Ovary (tissue), 9 donors: ENCODE results near the gene CHL1. TPM values are rescaled to one million over a fixed set of nuclear protein-coding genes. Genes with fewer than 3 reads are reported as not detected.

ENCODE experiments used
- DNase-seq, 5 donors: peaks; one replicate each; pipeline ENCODE4 v3.0.0-alpha.2; 2019 to 2020
- H3K27ac ChIP-seq, 2 donors: fragments of 200-600 bp; one replicate each; pipeline versions ENCODE4 v1.5.1 to v1.8.0; 2019 to 2022
- H3K27me3 ChIP-seq: fragments of 200-600 bp; one replicate; pipeline ENCODE4 v1.8.0; 2022
- H3K36me3 ChIP-seq: fragments of 200-600 bp; sonication (generic); one replicate; pipeline ENCODE4 v1.5.1; 2019
- H3K4me1 ChIP-seq: one replicate; pipeline ENCODE4 v1.8.1; 2013; ENCODE audit warnings: mild to moderate bottlenecking, moderate library complexity; ENCODE audit not compliant: insufficient read depth
- H3K4me3 ChIP-seq: fragments of 200-600 bp; sonication (generic); one replicate; pipeline ENCODE4 v1.5.1; 2017
- H3K9me3 ChIP-seq, 2 donors: fragments of 200-600 bp in 1 of 2; sonication (generic) in 1 of 2; one replicate each; pipeline versions ENCODE4 v1.5.1 to v1.8.1; 2013 to 2019; ENCODE audit warnings: mild to moderate bottlenecking in 1 of 2, moderate library complexity in 1 of 2
- CTCF ChIP-seq, 3 donors: fragments of 450-650 bp in 2 of 3; fragments of 200-600 bp in 1 of 3; IDR thresholded peaks; one replicate each; pipeline versions ENCODE4 v1.5.1 to v1.8.0; 2016 to 2022; ENCODE audit warnings: antibody characterized with exemption in 3 of 3, mild to moderate bottlenecking in 1 of 3
- EP300 ChIP-seq: sonication (generic); formaldehyde crosslinking; IDR thresholded peaks from one replicate; pipeline ENCODE4 v1.6.1; 2017; ENCODE audit warnings: antibody characterized with exemption
- POLR2A ChIP-seq: fragments of 450-650 bp; IDR thresholded peaks from one replicate; pipeline ENCODE4 v1.6.1; 2017; ENCODE audit warnings: antibody characterized with exemption, mild to moderate bottlenecking, moderate library complexity
- WGBS, 3 donors: extraction: QIAGEN DNeasy Blood & Tissue Kit in 1 of 3; methylation state at CpG; one replicate each; pipeline versions ENCODE4 v1.1.5 to v1.1.7; 2013 to 2017; 5-methylcytosine and 5-hydroxymethylcytosine counted together
- intact Hi-C, 4 donors: fragments of 100-400 bp; cut with DNase I; formaldehyde crosslinking; loops; one replicate each; pipeline versions ENCODE4 v1.11.0 to v1.15.1; 2022 to 2023
- polyA plus RNA-seq, 2 donors: library from polyadenylated mRNA; stranded (reverse); fragments of 200-250 nt in 1 of 2; fragments of 350-450 nt in 1 of 2; fragmentation: Illumina TruSeq in 1 of 2; extraction: RNeasy Lipid Tissue Mini Kit (QIAGEN cat#74804) in 1 of 2; gene quantifications; one replicate each; pipeline ENCODE4 v1.2.3, GENCODE V29; 2013 to 2014
- total RNA-seq, 7 donors: library from RNA; depleted of rRNA in 2 of 7; stranded (reverse); fragments of >200 nt in 2 of 7; fragmentation: NEBNext Ultra II Directional in 3 of 7; extraction: Animal tissue kit (Norgen Biotek cat#: 25700) in 3 of 7; gene quantifications; one replicate each; pipeline versions ENCODE4 v1.1.0 to v1.2.4, GENCODE V29; 2016 to 2023
- donor health status: DM: no; HTN: no; CAD: no; lungs with moderate emphysema.
- donor health status: DM: no; HTN: no; CAD: no.
- donor health status: Bipolar disorder and iron deficiency.
- donor health status: DM: yes; HTN: yes; CAD: no.
- donor health status: DM: no; HTN: no; CAD: no.
- donor health status: DM: yes; HTN: yes; CAD: no.

Gene CHL1
- total and polyA plus RNA-seq, 9 donors, result 20.8 to 101 (median 35.7) TPM

GRCh38 chr3:197828-198491 lies 1.4 kb downstream of the CHL1 start:
- peak overlapping the region; percentile 44 to 54 for H3K27ac ChIP-seq
- peak; percentile 33 to 76 (median 42) for DNase-seq
- no peaks in the 10 kb centered on the region for H3K36me3 ChIP-seq
- WGBS, 3 donors, result 1% methylated on average over 34 to 66 of the region's 66 CpGs
- TF ChIP-seq POLR2A, result no peak
- no peak for TF ChIP-seq EP300
- TF ChIP-seq CTCF (IDR thresholded peaks at IDR 0.05), result no peak
- intact Hi-C loops, result no loop called here
- H3K9me3 ChIP-seq, result no peaks in the 10 kb centered on the region
- peak overlapping the region; percentile 59 for H3K4me3 ChIP-seq
- H3K27me3 ChIP-seq, result no peaks in the 10 kb centered on the region
- peaks cover 2% of the 10 kb centered on the region for H3K4me1 ChIP-seq

GRCh38 chr3:199835-200234 lies 3.3 kb downstream of the CHL1 start:
- no peak overlapping the region for H3K4me3 ChIP-seq
- DNase-seq, result no peak
- H3K27ac ChIP-seq, result no peak overlapping the region
- H3K36me3 ChIP-seq, result no peaks in the 10 kb centered on the region
- H3K9me3 ChIP-seq, result no peaks in the 10 kb centered on the region
- WGBS, 3 donors, result 94 to 95% (median 94%) methylated on average over 2 of the region's 2 CpGs
- TF ChIP-seq POLR2A, result no peak
- no peak for TF ChIP-seq CTCF (IDR thresholded peaks at IDR 0.05)
- TF ChIP-seq EP300, result no peak
- H3K4me1 ChIP-seq, result peaks cover 2% of the 10 kb centered on the region
- intact Hi-C loops, result no loop called here
- H3K27me3 ChIP-seq, result no peaks in the 10 kb centered on the region

GRCh38 chr3:200758-201325 lies 4.3 kb downstream of the CHL1 start:
- Histone ChIP-seq H3K27ac (no peak overlapping the region), H3K4me1 (peaks cover 2% of the 10 kb centered on the region), H3K27me3 (no peaks in the 10 kb centered on the region), H3K9me3 (no peaks in the 10 kb centered on the region), H3K36me3 (no peaks in the 10 kb centered on the region), H3K4me3 (no peak overlapping the region)
- TF ChIP-seq POLR2A (no peak), CTCF (IDR thresholded peaks at IDR 0.05) (no peak), EP300 (no peak)
- WGBS, 3 donors, result 77 to 91% (median 88%) methylated on average over 4 of the region's 4 CpGs
- DNase-seq, result no peak
- intact Hi-C loops, result no loop called here

- Histone ChIP-seq H3K27ac (no peak overlapping the region), H3K36me3 (no peaks in the 10 kb centered on the region), H3K9me3 (no peaks in the 10 kb centered on the region), H3K27me3 (no peaks in the 10 kb centered on the region), H3K4me3 (no peak overlapping the region), H3K4me1 (peaks cover 2% of the 10 kb centered on the region)
- WGBS, 3 donors, result 79 to 84% (median 81%) methylated on average over 2 of the region's 2 CpGs
- no peak for DNase-seq
- TF ChIP-seq EP300 (no peak), CTCF (IDR thresholded peaks at IDR 0.05) (no peak), POLR2A (no peak)
- intact Hi-C loops, result no loop called here
These were observed 7.5 kb downstream of the CHL1 start for GRCh38 chr3:204102-204501.
